PC-9 (cell line): ENCODE measurements around the gene BAIAP2L1. TPM values are rescaled to one million over a fixed set of nuclear protein-coding genes. Genes with fewer than 3 reads are reported as not detected.

ENCODE experiments used
- BruUV-seq: library from RNA; stranded (reverse); fragments of 400-500 nt; replicated peaks from 2 replicates; lab custom pipeline; 2021; lab: Mats Ljungman, UMichigan
- CTCF ChIA-PET: fragments of 300-600 bp; sonication (Branson Sonifier 250); formaldehyde crosslinking; loops from one replicate; lab custom pipeline; 2022; ENCODE audit warnings: antibody characterized with exemption; lab: Charles Lee
- POLR2A ChIA-PET: fragments of 300-600 bp; sonication (Branson Sonifier 250); formaldehyde crosslinking; loops from one replicate; lab custom pipeline; 2022; ENCODE audit warnings: antibody characterized with exemption; ENCODE audit not compliant: unreplicated experiment; lab: Charles Lee
- DNase-seq, 2 experiments: peaks; one replicate each; pipeline versions ENCODE4 v3.0.0 to v3.0.0-alpha.2; 2015 to 2022; ENCODE audit warnings: mixed read lengths in 1 of 2
- H2AFZ ChIP-seq: fragments of 200-600 bp; sonication (generic); 2 replicates; pipeline ENCODE4 v1.8.1; 2017; ENCODE audit warnings: antibody characterized with exemption
- H3F3A ChIP-seq: fragments of 200-600 bp; sonication (generic); 2 replicates; pipeline ENCODE4 v1.8.1; 2017; ENCODE audit warnings: antibody characterized with exemption, mild to moderate bottlenecking, low read depth; ENCODE audit not compliant: insufficient read depth
- H3K27ac ChIP-seq: fragments of 200-600 bp; sonication (generic); 2 replicates; pipeline ENCODE4 v1.6.1; 2016; ENCODE audit warnings: mixed run types
- H3K27me3 ChIP-seq: fragments of 200-600 bp; sonication (generic); 2 replicates; pipeline ENCODE4 v1.6.1; 2016; ENCODE audit warnings: low read depth, mixed run types; ENCODE audit not compliant: insufficient read depth
- H3K36me3 ChIP-seq: fragments of 200-600 bp; sonication (generic); 2 replicates; pipeline ENCODE4 v1.6.1; 2016; ENCODE audit warnings: low read depth, mixed run types
- H3K4me1 ChIP-seq: fragments of 200-600 bp; sonication (generic); replicated peaks from 2 replicates; pipeline ENCODE4 v1.6.1; 2016; ENCODE audit warnings: mixed run types; ENCODE audit not compliant: insufficient read depth
- H3K4me2 ChIP-seq: fragments of 200-600 bp; sonication (generic); 2 replicates; pipeline ENCODE4 v1.6.1; 2017; ENCODE audit warnings: mixed run types
- H3K4me3 ChIP-seq: fragments of 200-600 bp; sonication (generic); 2 replicates; pipeline ENCODE4 v1.6.1; 2016; ENCODE audit warnings: mixed run types
- H3K79me2 ChIP-seq: fragments of 200-600 bp; sonication (generic); 2 replicates; pipeline ENCODE4 v1.6.1; 2017; ENCODE audit warnings: low read depth, mixed run types
- H3K9me2 ChIP-seq: fragments of 200-600 bp; sonication (generic); 2 replicates; pipeline ENCODE4 v1.8.1; 2017; ENCODE audit warnings: mild to moderate bottlenecking; ENCODE audit not compliant: insufficient read depth
- H3K9me3 ChIP-seq: fragments of 200-600 bp; sonication (generic); 2 replicates; pipeline ENCODE4 v1.8.1; 2016; ENCODE audit warnings: low read depth; ENCODE audit not compliant: insufficient read depth
- H4K20me1 ChIP-seq: fragments of 200-600 bp; sonication (generic); 2 replicates; pipeline ENCODE4 v1.8.1; 2017; ENCODE audit not compliant: insufficient read depth
- CTCF ChIP-seq: fragments of 200-600 bp; sonication (generic); conservative IDR thresholded peaks from 2 replicates; pipeline ENCODE4 v1.6.1; 2017; ENCODE audit warnings: mixed run types, antibody characterized with exemption, mild to moderate bottlenecking, moderate library complexity
- EZH2 ChIP-seq: fragments of 200-600 bp; sonication (generic); IDR thresholded peaks from 2 replicates; pipeline ENCODE4 v1.8.0; 2017; ENCODE audit warnings: antibody characterized with exemption, low read depth
- intact Hi-C: fragments of 100-400 bp; cut with micrococcal nuclease; formaldehyde crosslinking; loops from one replicate; pipeline ENCODE4 v1.10.0; 2022; ENCODE audit not compliant: unreplicated experiment
- total RNA-seq: library from RNA; stranded (reverse); gene quantifications from 2 replicates; pipeline ENCODE4 v1.2.3, GENCODE V29; 2021

The BAIAP2L1 gene
- total RNA-seq, 1 experiment from 2014 or later: 89.4 TPM

- Histone ChIP-seq H3F3A (peaks cover 32% of the 10 kb centered on the region; the same call in 1 of the 2 replicates), H3K4me2 (peak overlapping the region; percentile 93), H3K9me3 (no peaks in the 10 kb centered on the region), H3K36me3 (0 out of 2 replicates have a peak, but pooled peaks cover 6% of the 10 kb centered on the region), H3K27ac (peak overlapping the region; percentile 83), H3K4me3 (peak overlapping the region; percentile 87), H3K27me3 (no peaks in the 10 kb centered on the region), H3K9me2 (no peaks in the 10 kb centered on the region), H4K20me1 (peaks cover 31% of the 10 kb centered on the region), H3K4me1 (peaks cover 35% of the 10 kb centered on the region), H2AFZ (0 out of 2 replicates have a peak overlapping the region, but pooled peaks have one; percentile 50), H3K79me2 (peaks cover 57% of the 10 kb centered on the region)
- DNase-seq: peak in 1 of 2 experiments; percentile 46
- ChIA-PET POLR2A (interaction anchor here (0.7 kb wide), 2 partner anchors 39 to 1010 kb away, joined by 7 to 8 read pairs; partner anchors contain the start of gene BUD31), CTCF (no interaction called here)
- intact Hi-C loops: no loop called here
- TF ChIP-seq CTCF: no peak
- TF ChIP-seq EZH2: no peak
- BruUV-seq: no TSS peak
These were observed 1.4 kb downstream of the BAIAP2L1 start for GRCh38 chr7:98399462-98399861.

GRCh38 chr7:98398567-98399372 lies 2.1 kb downstream of the BAIAP2L1 start:
- Histone ChIP-seq H3K36me3 (0 out of 2 replicates have a peak, but pooled peaks cover 6% of the 10 kb centered on the region), H3K4me2 (peak overlapping the region; percentile 93), H3K27me3 (no peaks in the 10 kb centered on the region), H3K9me3 (no peaks in the 10 kb centered on the region), H3K79me2 (peaks cover 64% of the 10 kb centered on the region), H3K4me1 (peaks cover 39% of the 10 kb centered on the region), H3F3A (peaks cover 39% of the 10 kb centered on the region; the same call in 1 of the 2 replicates), H3K27ac (peak overlapping the region; percentile 83), H2AFZ (no peak overlapping the region), H4K20me1 (peaks cover 38% of the 10 kb centered on the region), H3K9me2 (no peaks in the 10 kb centered on the region), H3K4me3 (peak overlapping the region; percentile 87)
- DNase-seq: peak; percentile 24 to 48
- intact Hi-C loops: loop anchor here (1.0 kb wide), 1 partner anchor 50 kb away; no protein-coding TSS in a partner anchor
- TF ChIP-seq CTCF: no peak
- no peak for TF ChIP-seq EZH2
- CTCF ChIA-PET: interaction anchor here (0.6 kb wide), 1 partner anchor 291 kb away, joined by 3 read pairs; no protein-coding TSS in a partner anchor
- TSS peak; percentile 35 for BruUV-seq
- POLR2A ChIA-PET: interaction anchor here (0.6 kb wide), 1 partner anchor 1669 kb away, joined by 3 read pairs; no protein-coding TSS in a partner anchor

GRCh38 chr7:98396768-98397167 lies 4.1 kb downstream of the BAIAP2L1 start:
- TF ChIP-seq CTCF: no peak
- no peak for TF ChIP-seq EZH2
- no peak for DNase-seq
- no peak overlapping the region for H2AFZ ChIP-seq
- ChIA-PET POLR2A (interaction anchor here (0.6 kb wide), 1 partner anchor 95 kb away, joined by 4 read pairs; no protein-coding TSS in a partner anchor), CTCF (no interaction called here)
- peaks cover 40% of the 10 kb centered on the region; the same call in 1 of the 2 replicates for H3F3A ChIP-seq
- peaks cover 38% of the 10 kb centered on the region for H3K4me1 ChIP-seq
- BruUV-seq: no TSS peak
- H3K27ac ChIP-seq: no peak overlapping the region
- peaks cover 81% of the 10 kb centered on the region for H3K79me2 ChIP-seq
- H3K4me3 ChIP-seq: no peak overlapping the region
- 0 out of 2 replicates have a peak, but pooled peaks cover 6% of the 10 kb centered on the region for H3K36me3 ChIP-seq
- H4K20me1 ChIP-seq: peaks cover 46% of the 10 kb centered on the region
- no peaks in the 10 kb centered on the region for H3K9me3 ChIP-seq
- H3K4me2 ChIP-seq: no peak overlapping the region
- intact Hi-C loops: no loop called here
- no peaks in the 10 kb centered on the region for H3K9me2 ChIP-seq
- no peaks in the 10 kb centered on the region for H3K27me3 ChIP-seq
